Breast epithelium (tissue), 3 donors: Measurements from ENCODE around the gene RPL3.

Experiments
- POLR2AphosphoS5 ChIP-seq, 3 donors: sonication (generic); formaldehyde crosslinking; IDR thresholded peaks; one replicate each; pipeline ENCODE4 v1.6.1; 2017; ENCODE audit warnings: antibody characterized with exemption in 3 of 3
- TF ChIP-seq, protein P1 (sequence below), 3 donors: fragments of 450-650 bp; IDR thresholded peaks; one replicate each; pipeline ENCODE4 v1.5.1; 2016 to 2017; ENCODE audit warnings: antibody characterized with exemption in 3 of 3, mild to moderate bottlenecking in 3 of 3, moderate library complexity in 3 of 3

DNA sequence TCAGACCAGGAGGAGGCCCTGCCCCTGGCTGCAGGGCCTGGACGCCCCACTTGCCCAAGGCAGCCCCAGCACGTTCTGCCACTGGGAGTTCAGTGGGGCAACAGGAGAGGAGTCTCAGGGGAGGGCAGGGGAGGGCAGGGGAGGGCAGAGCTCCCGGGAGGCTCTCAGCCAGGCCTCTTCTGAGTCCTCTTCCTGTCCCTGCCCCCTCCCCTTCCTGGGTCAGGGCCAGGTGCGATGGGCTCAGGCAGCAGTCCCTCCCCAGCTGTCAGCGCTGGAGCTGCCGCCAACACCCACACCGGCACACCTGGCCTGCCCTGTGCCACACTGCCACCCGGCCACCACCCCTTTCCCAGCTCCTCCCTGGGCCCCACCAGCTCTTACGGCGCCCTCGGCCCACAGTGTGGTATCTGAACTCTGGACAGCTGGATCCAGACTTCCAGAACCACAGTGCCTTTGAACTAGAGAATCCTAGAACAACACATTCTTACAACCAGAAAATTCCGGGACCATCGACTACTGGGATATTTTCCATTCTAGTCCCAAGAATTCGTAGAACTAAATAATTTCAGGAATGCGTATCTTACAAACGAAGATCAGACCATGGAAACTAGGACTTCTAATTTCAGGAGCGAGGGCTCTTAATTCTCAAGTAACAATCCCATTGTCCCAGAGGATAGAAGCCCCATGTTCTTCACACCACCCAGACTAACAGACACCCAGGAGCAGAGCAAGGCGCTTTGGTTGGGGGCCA lies 21.8 kb downstream of the RPL3 start:
- TF ChIP-seq, protein P1, sequence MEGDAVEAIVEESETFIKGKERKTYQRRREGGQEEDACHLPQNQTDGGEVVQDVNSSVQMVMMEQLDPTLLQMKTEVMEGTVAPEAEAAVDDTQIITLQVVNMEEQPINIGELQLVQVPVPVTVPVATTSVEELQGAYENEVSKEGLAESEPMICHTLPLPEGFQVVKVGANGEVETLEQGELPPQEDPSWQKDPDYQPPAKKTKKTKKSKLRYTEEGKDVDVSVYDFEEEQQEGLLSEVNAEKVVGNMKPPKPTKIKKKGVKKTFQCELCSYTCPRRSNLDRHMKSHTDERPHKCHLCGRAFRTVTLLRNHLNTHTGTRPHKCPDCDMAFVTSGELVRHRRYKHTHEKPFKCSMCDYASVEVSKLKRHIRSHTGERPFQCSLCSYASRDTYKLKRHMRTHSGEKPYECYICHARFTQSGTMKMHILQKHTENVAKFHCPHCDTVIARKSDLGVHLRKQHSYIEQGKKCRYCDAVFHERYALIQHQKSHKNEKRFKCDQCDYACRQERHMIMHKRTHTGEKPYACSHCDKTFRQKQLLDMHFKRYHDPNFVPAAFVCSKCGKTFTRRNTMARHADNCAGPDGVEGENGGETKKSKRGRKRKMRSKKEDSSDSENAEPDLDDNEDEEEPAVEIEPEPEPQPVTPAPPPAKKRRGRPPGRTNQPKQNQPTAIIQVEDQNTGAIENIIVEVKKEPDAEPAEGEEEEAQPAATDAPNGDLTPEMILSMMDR (IDR thresholded peaks at IDR 0.05) = no peak
- peak in 1 of 3 donors; percentile 11 for TF ChIP-seq POLR2AphosphoS5 (IDR thresholded peaks at IDR 0.05)
